H1 (cell line): ENCODE data around the gene SLC8A1. TPM values are rescaled to one million over a fixed set of nuclear protein-coding genes. Genes with fewer than 3 reads are reported as not detected.

Experiments
- CTCF ChIA-PET: fragments of 300-600 bp; sonication (Branson Sonifier 250); formaldehyde crosslinking; loops from one replicate; lab custom pipeline; 2021; ENCODE audit not compliant: partially characterized antibody; lab: Charles Lee
- POLR2A ChIA-PET: fragments of 300-600 bp; sonication (Branson Sonifier 250); formaldehyde crosslinking; loops from one replicate; lab custom pipeline; 2021; ENCODE audit warnings: inconsistent platforms; ENCODE audit not compliant: partially characterized antibody; lab: Charles Lee
- DNase-seq, 2 experiments: peaks; one replicate each; pipeline versions ENCODE4 v3.0.0 to v3.0.0-alpha.2; 2010 to 2022; ENCODE audit warnings: low spot score in 2 of 2, low read depth in 1 of 2, mixed read lengths in 1 of 2
- FAIRE-seq: peaks from 2 replicates; lab custom pipeline; 2011; peaks lifted over from hg19 to GRCh38; lab: Jason Lieb, UNC
- H2AFZ ChIP-seq: 2 replicates; pipeline ENCODE4 v1.8.1; 2012; ENCODE audit warnings: low read length, inconsistent platforms
- H2AK5ac ChIP-seq: 2 replicates; pipeline ENCODE4 v1.6.1; 2013; ENCODE audit warnings: low read depth, low read length
- H2BK120ac ChIP-seq: replicated peaks from 2 replicates; pipeline ENCODE3; 2013; ENCODE audit warnings: low read depth, low read length, inconsistent platforms
- H2BK12ac ChIP-seq: 2 replicates; pipeline ENCODE4 v1.6.1; 2013; ENCODE audit warnings: low read depth, low read length
- H2BK15ac ChIP-seq: 2 replicates; pipeline ENCODE4 v1.6.1; 2013; ENCODE audit warnings: low read length
- H2BK20ac ChIP-seq: 2 replicates; pipeline ENCODE4 v1.6.1; 2013; ENCODE audit warnings: low read length
- H2BK5ac ChIP-seq: 2 replicates; pipeline ENCODE4 v1.6.1; 2013; ENCODE audit warnings: low read depth, low read length
- H3K14ac ChIP-seq: 2 replicates; pipeline ENCODE4 v1.6.1; 2013; ENCODE audit warnings: inconsistent platforms; ENCODE audit not compliant: insufficient read length
- H3K18ac ChIP-seq: 2 replicates; pipeline ENCODE4 v1.6.1; 2013; ENCODE audit warnings: low read length; ENCODE audit errors: extremely low read depth
- H3K23ac ChIP-seq: 2 replicates; pipeline ENCODE4 v1.6.1; 2013; ENCODE audit warnings: inconsistent platforms; ENCODE audit not compliant: insufficient read length
- H3K23me2 ChIP-seq: 2 replicates; pipeline ENCODE4 v1.6.1; 2013; ENCODE audit warnings: low read depth, low read length
- H3K27ac ChIP-seq: 2 replicates; pipeline ENCODE4 v1.6.1; 2011; ENCODE audit warnings: low read depth, low read length, inconsistent platforms
- H3K27me3 ChIP-seq, 4 experiments: replicated peaks in 1 of 4; 1 replicate in 1 of 4; 2 replicates in 3 of 4; pipeline versions ENCODE4 v1.6.1 to v1.8.1; 2011 to 2013; ENCODE audit warnings: low read length in 3 of 4, mild to moderate bottlenecking in 3 of 4, inconsistent platforms in 2 of 4, mixed read lengths in 2 of 4, moderate library complexity in 1 of 4; ENCODE audit not compliant: control insufficient read depth in 3 of 4, insufficient read depth in 3 of 4; ENCODE audit errors: extremely low read depth in 1 of 4
- H3K36me3 ChIP-seq, 4 experiments: 2 replicates each; pipeline versions ENCODE4 v1.6.1 to v1.8.1; 2011 to 2013; ENCODE audit warnings: mild to moderate bottlenecking in 4 of 4, low read length in 3 of 4, moderate library complexity in 2 of 4, control low read depth in 1 of 4, inconsistent platforms in 1 of 4; ENCODE audit not compliant: insufficient read depth in 4 of 4, control insufficient read depth in 2 of 4
- H3K4ac ChIP-seq: replicated peaks from 2 replicates; pipeline ENCODE3; 2013; ENCODE audit warnings: low read length, low read depth, mixed read lengths, inconsistent platforms; ENCODE audit not compliant: insufficient read length
- H3K4me1 ChIP-seq, 4 experiments: replicated peaks in 1 of 4; 1 replicate in 1 of 4; 2 replicates in 3 of 4; pipeline versions ENCODE4 v1.6.1 to v1.8.1; 2011 to 2013; ENCODE audit warnings: low read length in 3 of 4, inconsistent platforms in 2 of 4, mixed read lengths in 1 of 4; ENCODE audit not compliant: insufficient read depth in 4 of 4, control insufficient read depth in 3 of 4
- H3K4me2 ChIP-seq, 2 experiments: 2 replicates each; pipeline versions ENCODE4 v1.6.1 to v1.8.1; 2011 to 2013; ENCODE audit warnings: low read depth in 2 of 2, low read length in 2 of 2, control low read depth in 1 of 2, inconsistent platforms in 1 of 2, mild to moderate bottlenecking in 1 of 2; ENCODE audit not compliant: insufficient read depth in 1 of 2
- H3K4me3 ChIP-seq, 4 experiments: fragments of 200-600, 300-600 bp in 1 of 4; sonication (generic), shearing (Covaris generic), sonication (Bioruptor Twin) in 1 of 4; 2 replicates each; pipeline versions ENCODE4 v1.5.1 to v1.8.1; 2011 to 2016; ENCODE audit warnings: low read length in 4 of 4, low read depth in 3 of 4, control low read depth in 2 of 4, inconsistent platforms in 2 of 4, mild to moderate bottlenecking in 2 of 4, mixed read lengths in 1 of 4, moderate library complexity in 1 of 4; ENCODE audit not compliant: insufficient read depth in 2 of 4; ENCODE audit errors: extremely low read depth in 1 of 4
- H3K56ac ChIP-seq: replicated peaks from 2 replicates; pipeline ENCODE3; 2013; ENCODE audit warnings: low read depth, mild to moderate bottlenecking, mixed read lengths, low read length, inconsistent platforms; ENCODE audit not compliant: insufficient read length
- H3K79me1 ChIP-seq: 2 replicates; pipeline ENCODE4 v1.6.1; 2013; ENCODE audit warnings: low read depth, low read length, control low read depth
- H3K79me2 ChIP-seq, 2 experiments: 2 replicates each; pipeline versions ENCODE4 v1.6.1 to v1.8.1; 2012 to 2013; ENCODE audit warnings: low read length in 2 of 2, mild to moderate bottlenecking in 2 of 2, inconsistent platforms in 1 of 2; ENCODE audit not compliant: insufficient read depth in 2 of 2, control insufficient read depth in 1 of 2
- H3K9ac ChIP-seq, 4 experiments: replicated peaks in 1 of 4; 1 replicate in 1 of 4; 2 replicates in 3 of 4; pipeline versions ENCODE4 v1.6.1 to v1.8.1; 2011 to 2013; ENCODE audit warnings: low read depth in 3 of 4, low read length in 3 of 4, control low read depth in 2 of 4, mild to moderate bottlenecking in 2 of 4, moderate library complexity in 2 of 4, inconsistent platforms in 1 of 4; ENCODE audit errors: extremely low read depth in 1 of 4
- H3K9me3 ChIP-seq, 2 experiments: 2 replicates each; pipeline versions ENCODE4 v1.6.1 to v1.8.1; 2012 to 2013; ENCODE audit warnings: mild to moderate bottlenecking in 2 of 2, moderate library complexity in 2 of 2, control low read depth in 1 of 2, inconsistent platforms in 1 of 2, low read depth in 1 of 2, low read length in 1 of 2, mixed read lengths in 1 of 2; ENCODE audit not compliant: insufficient read depth in 2 of 2
- H4K20me1 ChIP-seq, 2 experiments: replicated peaks in 1 of 2; 2 replicates each; pipeline versions ENCODE3 to v1.8.1; 2011 to 2013; ENCODE audit warnings: inconsistent platforms in 2 of 2, low read length in 2 of 2, mild to moderate bottlenecking in 1 of 2; ENCODE audit not compliant: insufficient read depth in 2 of 2, control insufficient read depth in 1 of 2
- H4K5ac ChIP-seq: 2 replicates; pipeline ENCODE4 v1.6.1; 2013; ENCODE audit warnings: low read length, low read depth, mixed read lengths, inconsistent platforms; ENCODE audit not compliant: insufficient read length
- H4K8ac ChIP-seq: 2 replicates; pipeline ENCODE4 v1.8.0; 2013; ENCODE audit warnings: mild to moderate bottlenecking, moderate library complexity, low read length, inconsistent platforms; ENCODE audit not compliant: insufficient read depth; ENCODE audit errors: extremely low read depth
- H4K91ac ChIP-seq: replicated peaks from 2 replicates; pipeline ENCODE3; 2013; ENCODE audit warnings: low read length, mixed read lengths, inconsistent platforms; ENCODE audit not compliant: insufficient read length
- JUN ChIP-seq: IDR thresholded peaks from 2 replicates; pipeline ENCODE4 v1.6.1; 2011; ENCODE audit warnings: low read depth, mild to moderate bottlenecking, improper control_type of control experiment, low read length
- RXRA ChIP-seq: IDR thresholded peaks from 2 replicates; pipeline ENCODE4 v1.6.1; 2011; ENCODE audit warnings: low read depth, mild to moderate bottlenecking, low read length, moderate library complexity; ENCODE audit not compliant: insufficient read depth
- WGBS, 2 experiments: shearing (Covaris generic) in 1 of 2; methylation state at CpG; one replicate each; pipeline versions ENCODE4 v1.1.6 to v1.1.7; 2013 to 2015; ENCODE audit warnings: low lambda C conversion rate in 2 of 2, mixed read lengths in 2 of 2, inconsistent platforms in 1 of 2, low coverage in 1 of 2, missing lambda C conversion rate in 1 of 2; ENCODE audit not compliant: insufficient replicate concordance in 2 of 2, insufficient coverage in 1 of 2, insufficient read length in 1 of 2; ENCODE audit errors: extremely low coverage in 1 of 2, missing lambda C conversion rate in 1 of 2; 5-methylcytosine and 5-hydroxymethylcytosine counted together
- polyA plus RNA-seq, 7 experiments: library from polyadenylated mRNA; depleted of rRNA in 3 of 7; stranded (reverse) in 5 of 7; unstranded in 2 of 7; fragments of >200 nt in 5 of 7; fragments of 200-250 nt in 2 of 7; gene quantifications; 1 replicate in 5 of 7; 2 replicates in 1 of 7; 4 replicates in 1 of 7; pipeline versions ENCODE4 v1.2.1 to v1.2.3, GENCODE V29; 2011 to 2013; ENCODE audit warnings: missing spikeins in 2 of 7, mixed read lengths in 2 of 7
- total RNA-seq: library from RNA; stranded (reverse); fragmentation: NEBNext Ultra II Directional; extraction: Animal tissue kit (Norgen Biotek cat#: 25700); gene quantifications from 2 replicates; pipeline ENCODE4 v1.2.1, GENCODE V29; 2021

Gene SLC8A1
- total and polyA plus RNA-seq, 2 of the 8 experiments (the other 6 are each of a cell fraction or from before 2014, with no cell fraction given) = 0.68 to 3.6 TPM

- Histone ChIP-seq H3K4ac (no peak overlapping the region), H3K9me3 (no peaks in the 10 kb centered on the region), H3K27me3 (no peaks in the 10 kb centered on the region), H3K9ac (no peak overlapping the region), H3K36me3 (no peaks in the 10 kb centered on the region), H2BK5ac (no peak overlapping the region), H2BK15ac (no peak overlapping the region), H2AK5ac (no peak overlapping the region), H4K20me1 (no peaks in the 10 kb centered on the region), H3K56ac (no peak overlapping the region), H3K14ac (no peak overlapping the region), H2BK120ac (no peak overlapping the region), H3K79me1 (no peaks in the 10 kb centered on the region), H3K18ac (no peak overlapping the region), H4K5ac (no peak overlapping the region), H2BK12ac (no peak overlapping the region), H3K4me3 (no peak overlapping the region), H4K8ac (no peak overlapping the region), H3K4me1 (no peaks in the 10 kb centered on the region), H3K27ac (no peak overlapping the region), H3K79me2 (no peaks in the 10 kb centered on the region), H3K23me2 (no peaks in the 10 kb centered on the region), H2AFZ (no peak overlapping the region), H2BK20ac (no peak overlapping the region), H4K91ac (no peak overlapping the region), H3K23ac (no peak overlapping the region), H3K4me2 (no peak overlapping the region)
- 96% methylated on average over 4 of the region's 4 CpGs; no CpG with 5 or more reads in 1 of the 2 experiments for WGBS, 2 experiments
- no peak for FAIRE-seq
- ChIA-PET POLR2A (no interaction called here), CTCF (interaction anchor here (0.7 kb wide), 1 partner anchor 183 kb away, joined by 3 read pairs; no protein-coding TSS in a partner anchor)
- TF ChIP-seq JUN (no peak), RXRA (no peak)
- no peak for DNase-seq
Measured at GRCh38 chr2:40109381-40109780, 342.5 kb downstream of the SLC8A1 start.
